Measurements from ENCODE around the gene SPOCK1. TPM values are rescaled to one million over a fixed set of nuclear protein-coding genes. Genes with fewer than 3 reads are reported as not detected.

The SPOCK1 gene
- total and polyA plus RNA-seq, 2 experiments from 2014 or later, result 8.2 to 10.5 TPM

GRCh38 chr5:137448868-137449267, 50.3 kb downstream of the SPOCK1 start:
- TF ChIP-seq STAT1 (IDR thresholded peaks at IDR 0.05; ENCODE audit: unreplicated experiment), result no peak
- TF ChIP-seq, protein P1, sequence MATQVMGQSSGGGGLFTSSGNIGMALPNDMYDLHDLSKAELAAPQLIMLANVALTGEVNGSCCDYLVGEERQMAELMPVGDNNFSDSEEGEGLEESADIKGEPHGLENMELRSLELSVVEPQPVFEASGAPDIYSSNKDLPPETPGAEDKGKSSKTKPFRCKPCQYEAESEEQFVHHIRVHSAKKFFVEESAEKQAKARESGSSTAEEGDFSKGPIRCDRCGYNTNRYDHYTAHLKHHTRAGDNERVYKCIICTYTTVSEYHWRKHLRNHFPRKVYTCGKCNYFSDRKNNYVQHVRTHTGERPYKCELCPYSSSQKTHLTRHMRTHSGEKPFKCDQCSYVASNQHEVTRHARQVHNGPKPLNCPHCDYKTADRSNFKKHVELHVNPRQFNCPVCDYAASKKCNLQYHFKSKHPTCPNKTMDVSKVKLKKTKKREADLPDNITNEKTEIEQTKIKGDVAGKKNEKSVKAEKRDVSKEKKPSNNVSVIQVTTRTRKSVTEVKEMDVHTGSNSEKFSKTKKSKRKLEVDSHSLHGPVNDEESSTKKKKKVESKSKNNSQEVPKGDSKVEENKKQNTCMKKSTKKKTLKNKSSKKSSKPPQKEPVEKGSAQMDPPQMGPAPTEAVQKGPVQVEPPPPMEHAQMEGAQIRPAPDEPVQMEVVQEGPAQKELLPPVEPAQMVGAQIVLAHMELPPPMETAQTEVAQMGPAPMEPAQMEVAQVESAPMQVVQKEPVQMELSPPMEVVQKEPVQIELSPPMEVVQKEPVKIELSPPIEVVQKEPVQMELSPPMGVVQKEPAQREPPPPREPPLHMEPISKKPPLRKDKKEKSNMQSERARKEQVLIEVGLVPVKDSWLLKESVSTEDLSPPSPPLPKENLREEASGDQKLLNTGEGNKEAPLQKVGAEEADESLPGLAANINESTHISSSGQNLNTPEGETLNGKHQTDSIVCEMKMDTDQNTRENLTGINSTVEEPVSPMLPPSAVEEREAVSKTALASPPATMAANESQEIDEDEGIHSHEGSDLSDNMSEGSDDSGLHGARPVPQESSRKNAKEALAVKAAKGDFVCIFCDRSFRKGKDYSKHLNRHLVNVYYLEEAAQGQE (IDR thresholded peaks at IDR 0.05; ENCODE audit: unreplicated experiment), result no peak
- TF ChIP-seq NANOG (IDR thresholded peaks at IDR 0.05; ENCODE audit: borderline replicate concordance), result no peak
- TF ChIP-seq, protein P2, sequence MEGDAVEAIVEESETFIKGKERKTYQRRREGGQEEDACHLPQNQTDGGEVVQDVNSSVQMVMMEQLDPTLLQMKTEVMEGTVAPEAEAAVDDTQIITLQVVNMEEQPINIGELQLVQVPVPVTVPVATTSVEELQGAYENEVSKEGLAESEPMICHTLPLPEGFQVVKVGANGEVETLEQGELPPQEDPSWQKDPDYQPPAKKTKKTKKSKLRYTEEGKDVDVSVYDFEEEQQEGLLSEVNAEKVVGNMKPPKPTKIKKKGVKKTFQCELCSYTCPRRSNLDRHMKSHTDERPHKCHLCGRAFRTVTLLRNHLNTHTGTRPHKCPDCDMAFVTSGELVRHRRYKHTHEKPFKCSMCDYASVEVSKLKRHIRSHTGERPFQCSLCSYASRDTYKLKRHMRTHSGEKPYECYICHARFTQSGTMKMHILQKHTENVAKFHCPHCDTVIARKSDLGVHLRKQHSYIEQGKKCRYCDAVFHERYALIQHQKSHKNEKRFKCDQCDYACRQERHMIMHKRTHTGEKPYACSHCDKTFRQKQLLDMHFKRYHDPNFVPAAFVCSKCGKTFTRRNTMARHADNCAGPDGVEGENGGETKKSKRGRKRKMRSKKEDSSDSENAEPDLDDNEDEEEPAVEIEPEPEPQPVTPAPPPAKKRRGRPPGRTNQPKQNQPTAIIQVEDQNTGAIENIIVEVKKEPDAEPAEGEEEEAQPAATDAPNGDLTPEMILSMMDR (conservative IDR thresholded peaks at IDR 0.05; ENCODE audit: low read depth in 2 of 2), result no peak
- TF ChIP-seq POLR2AphosphoS5 (IDR thresholded peaks at IDR 0.05; ENCODE audit: low read depth), result no peak
- no peak for TF ChIP-seq JUNB (IDR thresholded peaks at IDR 0.05; ENCODE audit: unreplicated experiment)
- TF ChIP-seq EZH2phosphoT487 (IDR thresholded peaks at IDR 0.05; ENCODE audit: unreplicated experiment), result no peak
- TF ChIP-seq ZNF114 (CRISPR knock-in tag; IDR thresholded peaks at IDR 0.05), result no peak
- TF ChIP-seq ZNF331 (CRISPR knock-in tag; IDR thresholded peaks at IDR 0.05; ENCODE audit: low read depth), result no peak
- TF ChIP-seq, protein P3, sequence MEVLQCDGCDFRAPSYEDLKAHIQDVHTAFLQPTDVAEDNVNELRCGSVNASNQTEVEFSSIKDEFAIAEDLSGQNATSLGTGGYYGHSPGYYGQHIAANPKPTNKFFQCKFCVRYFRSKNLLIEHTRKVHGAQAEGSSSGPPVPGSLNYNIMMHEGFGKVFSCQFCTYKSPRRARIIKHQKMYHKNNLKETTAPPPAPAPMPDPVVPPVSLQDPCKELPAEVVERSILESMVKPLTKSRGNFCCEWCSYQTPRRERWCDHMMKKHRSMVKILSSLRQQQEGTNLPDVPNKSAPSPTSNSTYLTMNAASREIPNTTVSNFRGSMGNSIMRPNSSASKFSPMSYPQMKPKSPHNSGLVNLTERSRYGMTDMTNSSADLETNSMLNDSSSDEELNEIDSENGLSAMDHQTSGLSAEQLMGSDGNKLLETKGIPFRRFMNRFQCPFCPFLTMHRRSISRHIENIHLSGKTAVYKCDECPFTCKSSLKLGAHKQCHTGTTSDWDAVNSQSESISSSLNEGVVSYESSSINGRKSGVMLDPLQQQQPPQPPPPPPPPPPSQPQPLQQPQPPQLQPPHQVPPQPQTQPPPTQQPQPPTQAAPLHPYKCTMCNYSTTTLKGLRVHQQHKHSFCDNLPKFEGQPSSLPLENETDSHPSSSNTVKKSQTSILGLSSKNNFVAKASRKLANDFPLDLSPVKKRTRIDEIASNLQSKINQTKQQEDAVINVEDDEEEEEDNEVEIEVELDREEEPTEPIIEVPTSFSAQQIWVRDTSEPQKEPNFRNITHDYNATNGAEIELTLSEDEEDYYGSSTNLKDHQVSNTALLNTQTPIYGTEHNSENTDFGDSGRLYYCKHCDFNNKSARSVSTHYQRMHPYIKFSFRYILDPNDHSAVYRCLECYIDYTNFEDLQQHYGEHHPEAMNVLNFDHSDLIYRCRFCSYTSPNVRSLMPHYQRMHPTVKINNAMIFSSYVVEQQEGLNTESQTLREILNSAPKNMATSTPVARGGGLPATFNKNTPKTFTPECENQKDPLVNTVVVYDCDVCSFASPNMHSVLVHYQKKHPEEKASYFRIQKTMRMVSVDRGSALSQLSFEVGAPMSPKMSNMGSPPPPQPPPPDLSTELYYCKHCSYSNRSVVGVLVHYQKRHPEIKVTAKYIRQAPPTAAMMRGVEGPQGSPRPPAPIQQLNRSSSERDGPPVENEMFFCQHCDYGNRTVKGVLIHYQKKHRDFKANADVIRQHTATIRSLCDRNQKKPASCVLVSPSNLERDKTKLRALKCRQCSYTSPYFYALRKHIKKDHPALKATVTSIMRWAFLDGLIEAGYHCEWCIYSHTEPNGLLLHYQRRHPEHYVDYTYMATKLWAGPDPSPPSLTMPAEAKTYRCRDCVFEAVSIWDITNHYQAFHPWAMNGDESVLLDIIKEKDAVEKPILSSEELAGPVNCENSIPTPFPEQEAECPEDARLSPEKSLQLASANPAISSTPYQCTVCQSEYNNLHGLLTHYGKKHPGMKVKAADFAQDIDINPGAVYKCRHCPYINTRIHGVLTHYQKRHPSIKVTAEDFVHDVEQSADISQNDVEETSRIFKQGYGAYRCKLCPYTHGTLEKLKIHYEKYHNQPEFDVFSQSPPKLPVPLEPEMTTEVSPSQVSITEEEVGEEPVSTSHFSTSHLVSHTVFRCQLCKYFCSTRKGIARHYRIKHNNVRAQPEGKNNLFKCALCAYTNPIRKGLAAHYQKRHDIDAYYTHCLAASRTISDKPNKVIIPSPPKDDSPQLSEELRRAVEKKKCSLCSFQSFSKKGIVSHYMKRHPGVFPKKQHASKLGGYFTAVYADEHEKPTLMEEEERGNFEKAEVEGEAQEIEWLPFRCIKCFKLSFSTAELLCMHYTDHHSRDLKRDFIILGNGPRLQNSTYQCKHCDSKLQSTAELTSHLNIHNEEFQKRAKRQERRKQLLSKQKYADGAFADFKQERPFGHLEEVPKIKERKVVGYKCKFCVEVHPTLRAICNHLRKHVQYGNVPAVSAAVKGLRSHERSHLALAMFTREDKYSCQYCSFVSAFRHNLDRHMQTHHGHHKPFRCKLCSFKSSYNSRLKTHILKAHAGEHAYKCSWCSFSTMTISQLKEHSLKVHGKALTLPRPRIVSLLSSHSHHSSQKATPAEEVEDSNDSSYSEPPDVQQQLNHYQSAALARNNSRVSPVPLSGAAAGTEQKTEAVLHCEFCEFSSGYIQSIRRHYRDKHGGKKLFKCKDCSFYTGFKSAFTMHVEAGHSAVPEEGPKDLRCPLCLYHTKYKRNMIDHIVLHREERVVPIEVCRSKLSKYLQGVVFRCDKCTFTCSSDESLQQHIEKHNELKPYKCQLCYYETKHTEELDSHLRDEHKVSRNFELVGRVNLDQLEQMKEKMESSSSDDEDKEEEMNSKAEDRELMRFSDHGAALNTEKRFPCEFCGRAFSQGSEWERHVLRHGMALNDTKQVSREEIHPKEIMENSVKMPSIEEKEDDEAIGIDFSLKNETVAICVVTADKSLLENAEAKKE (CRISPR knock-in tag; IDR thresholded peaks at IDR 0.05), result no peak
- no peak for TF ChIP-seq CREB1 (CRISPR knock-in tag; IDR thresholded peaks at IDR 0.05; ENCODE audit: low read depth)
- TF ChIP-seq EZH2 (IDR thresholded peaks at IDR 0.05; ENCODE audit: low read depth, unreplicated experiment), result no peak
- no peak overlapping the region for H3K27ac Mint-ChIP-seq

More at GRCh38 chr5:137448868-137449267, 50.3 kb downstream of the SPOCK1 start:
- H3K79me2 ChIP-seq (replicated peaks; ENCODE audit: insufficient read depth), result no peaks in the 10 kb centered on the region
- no peaks in the 10 kb centered on the region for H3K36me3 Mint-ChIP-seq (ENCODE audit: low read depth)
- H3K27me3 ChIP-seq (ENCODE audit: insufficient read depth), result no peaks in the 10 kb centered on the region
- peaks cover 4% of the 10 kb centered on the region; the same call in 2 of the 3 replicates for H3K4me1 Mint-ChIP-seq
- H3K27ac ChIP-seq (ENCODE audit: low read depth), result no peak overlapping the region
- H3K27me3 Mint-ChIP-seq (ENCODE audit: insufficient read depth, low read depth, poor library complexity), result peaks cover 5% of the 10 kb centered on the region
- DNase-seq (ENCODE audit: low spot score) (no peak), ATAC-seq (no peak)
- H3K9me3 Mint-ChIP-seq, result no peaks in the 10 kb centered on the region
- H3K4me1 ChIP-seq (ENCODE audit: insufficient read depth), result no peaks in the 10 kb centered on the region
- H2AFZ ChIP-seq, result no peak overlapping the region
- H3K9me2 ChIP-seq (ENCODE audit: insufficient read depth), result no peaks in the 10 kb centered on the region
- no peak overlapping the region for H3K4me3 Mint-ChIP-seq
- no peaks in the 10 kb centered on the region for H3F3A ChIP-seq (replicated peaks; ENCODE audit: low read depth)
- H4K20me1 ChIP-seq (replicated peaks; ENCODE audit: insufficient read depth), result no peaks in the 10 kb centered on the region
- H3K36me3 ChIP-seq (ENCODE audit: insufficient read depth), result no peaks in the 10 kb centered on the region
- no peak overlapping the region for H3K4me3 ChIP-seq
- H3K4me2 ChIP-seq, result no peak overlapping the region

All from GM23338 (cell line).